NCI-H82 treated with DMSO at 0.1 percent for 48 hours (cell line): ENCODE results near the gene PRM1.
"Not testable (repeated sequence)": the region's sequence is repeated elsewhere in the genome, so short reads cannot be mapped to it uniquely, and the experiment has no call there.

Experiments
- DNase-seq: peaks from one replicate; lab custom pipeline; 2025; ENCODE audit not compliant: unreplicated experiment; lab: John Stamatoyannopoulos, UW

The PRM1 gene

GRCh38 chr16:11298143-11298900, 17.2 kb upstream of the PRM1 start:
- no peak for DNase-seq

DNA sequence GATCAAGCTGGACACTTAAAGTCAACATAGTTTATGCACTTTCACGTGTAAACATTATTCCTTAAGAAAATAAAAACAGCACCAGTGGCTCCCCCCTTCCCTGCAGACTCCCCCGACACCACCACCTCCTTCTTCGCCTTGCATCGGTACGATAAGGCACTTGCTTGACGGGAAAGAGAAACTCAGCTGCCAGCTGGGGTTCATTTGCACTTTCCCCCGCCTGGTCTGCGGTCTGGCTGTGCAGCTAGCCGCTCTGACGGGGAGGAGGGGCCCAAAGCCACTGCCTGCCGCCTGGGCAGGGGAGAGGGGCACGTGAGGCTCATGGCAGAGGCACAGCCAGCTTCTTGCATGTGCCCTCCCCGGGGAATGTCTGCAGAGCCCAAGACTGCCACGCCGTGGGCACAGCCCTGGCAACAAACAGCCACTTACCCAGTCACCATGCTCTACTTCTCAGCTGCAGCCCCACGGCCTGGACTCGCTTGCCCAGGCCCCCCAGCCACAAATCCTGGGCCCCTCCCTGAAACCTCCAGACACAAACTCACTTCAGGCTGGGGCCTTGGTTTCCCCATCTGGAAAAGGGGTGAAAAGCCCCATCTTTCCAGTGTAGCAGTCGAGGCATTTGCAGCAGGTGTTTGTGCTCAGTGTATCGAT, 16.5 kb upstream of the PRM1 start:
- no peak for DNase-seq

GRCh38 chr16:11296706-11297491, 15.8 kb upstream of the PRM1 start:
- DNase-seq, result no peak

DNA sequence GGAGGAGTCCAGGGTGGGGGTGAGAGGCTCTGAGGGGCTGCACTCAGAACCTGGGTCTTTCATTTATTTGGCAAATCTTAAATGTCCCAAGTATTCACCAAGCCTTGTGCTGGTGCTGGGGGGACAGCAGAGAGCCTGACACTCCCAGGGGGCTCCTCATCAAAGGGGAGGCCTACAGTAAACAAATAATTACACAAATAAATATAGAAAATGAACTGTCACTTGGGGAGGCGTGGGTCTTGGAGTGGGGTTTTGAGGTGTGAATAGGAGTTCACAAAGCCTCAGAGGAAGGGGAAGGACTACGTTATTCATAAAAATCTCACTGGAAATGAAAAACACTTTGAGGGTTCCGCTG, 15.2 kb upstream of the PRM1 start:
- no peak for DNase-seq

DNA sequence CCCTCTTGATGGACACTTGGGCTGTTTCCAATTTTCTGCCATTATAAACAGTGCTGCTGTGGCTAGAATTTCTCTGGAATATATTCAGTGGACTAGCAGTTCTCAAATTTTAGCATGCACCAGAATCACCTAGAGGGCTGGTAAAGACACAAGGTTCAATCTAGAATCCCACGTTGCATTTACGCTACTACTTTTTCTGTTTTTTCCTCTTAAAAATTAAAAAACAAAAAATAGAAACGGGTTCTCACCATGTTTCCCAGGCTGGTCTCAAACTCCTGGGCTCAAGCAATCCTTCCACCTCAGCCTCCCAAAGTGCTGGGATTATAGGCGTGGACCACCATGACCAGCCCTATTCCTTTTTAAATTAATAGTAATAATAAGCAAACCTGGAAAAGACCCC, 14.5 kb upstream of the PRM1 start:
- DNase-seq, result no peak

DNA sequence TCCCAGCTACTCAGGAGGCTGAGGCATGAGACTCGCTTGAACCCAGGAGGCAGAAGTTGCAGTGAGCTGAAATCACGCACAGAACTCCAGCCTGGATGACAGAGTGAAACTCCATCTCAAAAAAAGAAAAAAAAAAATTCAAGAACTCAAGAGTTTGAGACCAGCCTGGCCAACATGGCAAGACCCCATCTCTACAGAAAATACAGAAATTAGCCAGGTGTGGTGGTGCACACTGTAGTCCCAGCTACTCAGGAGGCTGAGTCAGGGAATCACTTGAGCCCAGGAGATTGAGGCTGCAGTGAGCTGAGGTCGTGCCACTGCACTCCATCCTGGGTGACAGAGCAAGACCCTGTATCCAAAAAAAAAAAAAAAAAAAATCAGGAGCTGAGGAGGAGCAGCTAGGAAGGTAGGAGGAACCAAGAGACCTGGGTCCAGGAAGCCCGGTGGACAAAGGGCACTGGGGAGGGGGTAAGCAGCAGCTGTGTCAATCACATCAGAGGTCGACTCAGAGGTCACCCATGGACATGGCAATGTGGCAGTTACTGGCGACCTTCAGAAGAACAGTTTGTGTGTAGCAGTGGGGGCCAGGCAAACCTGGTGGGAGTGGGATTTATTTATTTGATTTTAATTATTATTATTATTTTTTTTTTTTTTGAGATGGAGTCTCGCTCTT, 11.1 kb upstream of the PRM1 start:
- no peak for DNase-seq

- no peak for DNase-seq
Measured at GRCh38 chr16:11291091-11291703, 10.1 kb upstream of the PRM1 start.

GRCh38 chr16:11290102-11290893, 9.2 kb upstream of the PRM1 start:
- DNase-seq, result no peak

DNA sequence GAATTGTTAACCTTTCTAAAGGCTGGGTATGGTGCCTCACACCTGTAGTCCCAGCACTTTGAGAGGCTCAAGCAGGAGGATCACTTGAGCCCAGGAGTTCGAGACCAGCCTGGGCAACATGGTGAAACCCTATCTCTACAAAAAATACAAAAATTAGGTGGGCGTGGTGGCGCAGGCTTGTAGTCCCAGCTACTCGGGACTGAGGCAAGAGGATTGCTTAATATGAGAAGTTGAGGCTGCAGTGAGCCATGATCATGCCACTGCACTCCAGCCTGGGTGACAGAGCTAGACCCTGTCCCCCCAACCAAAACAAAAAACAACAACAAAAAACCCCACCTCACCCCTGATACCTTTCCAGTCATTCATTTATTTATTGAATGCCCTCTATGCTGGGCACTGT, 8.6 kb upstream of the PRM1 start:
- DNase-seq, result not testable (repeated sequence)

DNA sequence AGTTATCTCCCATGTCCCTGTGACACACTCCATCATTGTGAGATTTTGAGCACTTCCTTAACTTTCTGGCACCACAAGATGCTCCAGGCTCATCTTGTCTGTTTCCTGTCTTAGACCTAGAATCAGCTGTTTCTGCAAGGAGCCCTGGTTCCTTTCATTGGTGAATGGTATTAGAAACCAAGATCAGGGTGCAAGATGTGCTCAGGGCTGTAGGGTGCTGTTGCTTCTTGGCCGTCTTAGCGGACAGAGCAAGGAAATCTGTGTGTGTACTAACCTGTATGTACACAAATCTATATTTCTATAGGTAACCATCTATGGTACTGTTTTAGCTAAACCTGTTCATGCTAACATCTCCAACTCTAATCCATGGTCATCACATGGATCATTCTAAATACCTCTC, 8.1 kb upstream of the PRM1 start:
- no peak for DNase-seq

GRCh38 chr16:11285842-11286241, 4.7 kb upstream of the PRM1 start:
- DNase-seq, result no peak

GRCh38 chr16:11283820-11284248, 2.7 kb upstream of the PRM1 start:
- no peak for DNase-seq

- no peak for DNase-seq
Measured at GRCh38 chr16:11278681-11279628, 2.2 kb downstream of the PRM1 start.

- no peak for DNase-seq
Measured at GRCh38 chr16:11277607-11278337, 3.4 kb downstream of the PRM1 start.

- no peak for DNase-seq
Measured at GRCh38 chr16:11276896-11277593, 4.1 kb downstream of the PRM1 start.

GRCh38 chr16:11276143-11276895, 4.8 kb downstream of the PRM1 start, which contains the start of gene PRM2:
Gene PRM2 (minus strand): TSS chr16:11276480. CDS start chr16:11276370, 110 bp downstream.
- no peak for DNase-seq

GRCh38 chr16:11274964-11275363, 6.2 kb downstream of the PRM1 start:
- DNase-seq, result no peak
